Glomerular endothelial cell (primary cell): ENCODE data around the gene CNDP1. TPM values are rescaled to one million over a fixed set of nuclear protein-coding genes. Genes with fewer than 3 reads are reported as not detected.
"Not testable (repeated sequence)": the region's sequence is repeated elsewhere in the genome, so short reads cannot be mapped to it uniquely, and the experiment has no call there.

Experiments
- DNase-seq: peaks from one replicate; pipeline ENCODE4 v3.0.0-alpha.2; 2011; ENCODE audit warnings: low read depth, low spot score; ENCODE audit errors: extremely low read depth
- total RNA-seq: library from RNA; depleted of rRNA; stranded (reverse); fragments of >200 nt; gene quantifications from 2 replicates; pipeline ENCODE4 v1.2.3, GENCODE V29; 2015

CNDP1 gene
- total RNA-seq, 1 donor from 2014 or later: not detected

- no peak for DNase-seq
Observed at GRCh38 chr18:74520096-74520833, 14.0 kb upstream of the CNDP1 start.

- no peak for DNase-seq
Observed at GRCh38 chr18:74521068-74521725, 13.1 kb upstream of the CNDP1 start.

DNA sequence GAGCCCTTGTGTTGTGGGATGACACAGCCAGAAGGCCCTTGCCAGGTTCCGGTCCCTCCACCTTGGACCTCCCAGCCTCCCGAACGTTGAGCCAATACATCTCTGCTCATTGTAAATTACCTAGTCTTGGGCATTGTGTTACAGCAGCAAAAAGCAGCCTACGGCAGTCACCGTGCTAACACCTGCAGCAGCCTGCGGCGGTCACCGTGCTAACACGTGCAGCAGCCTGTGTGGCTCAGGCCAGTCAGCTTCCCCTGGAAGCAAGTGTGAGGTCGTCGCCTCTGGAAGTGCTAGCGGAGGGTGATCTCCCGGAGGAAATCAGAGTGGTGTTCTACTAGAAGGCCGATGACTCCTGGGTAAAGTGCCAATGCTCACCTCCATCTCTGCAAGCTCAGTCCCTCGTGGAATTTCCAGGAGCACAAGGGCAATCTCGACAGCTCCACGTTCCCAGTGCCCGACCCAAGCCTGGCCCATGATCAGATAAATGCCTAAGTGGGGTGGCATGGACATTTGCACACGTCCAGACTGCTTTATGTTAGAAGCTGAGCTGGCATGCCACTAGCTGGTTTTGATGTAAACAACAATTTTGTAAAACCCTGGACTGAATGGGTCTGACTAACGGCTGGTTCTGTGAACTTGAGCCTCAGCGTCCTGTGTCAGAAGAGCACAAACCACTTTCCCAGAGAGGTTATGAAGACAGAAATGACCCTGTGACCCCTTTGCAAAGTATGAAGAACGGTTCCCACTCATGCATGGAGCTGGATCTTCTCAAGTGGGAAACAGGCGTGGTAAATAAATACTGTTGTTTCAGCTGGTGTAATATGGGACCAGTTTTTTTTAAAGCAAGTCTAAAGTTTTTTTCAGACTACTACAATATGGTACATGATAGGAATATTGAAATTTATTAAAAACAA is 11.4 kb upstream of the CNDP1 start:
- no peak for DNase-seq

DNA sequence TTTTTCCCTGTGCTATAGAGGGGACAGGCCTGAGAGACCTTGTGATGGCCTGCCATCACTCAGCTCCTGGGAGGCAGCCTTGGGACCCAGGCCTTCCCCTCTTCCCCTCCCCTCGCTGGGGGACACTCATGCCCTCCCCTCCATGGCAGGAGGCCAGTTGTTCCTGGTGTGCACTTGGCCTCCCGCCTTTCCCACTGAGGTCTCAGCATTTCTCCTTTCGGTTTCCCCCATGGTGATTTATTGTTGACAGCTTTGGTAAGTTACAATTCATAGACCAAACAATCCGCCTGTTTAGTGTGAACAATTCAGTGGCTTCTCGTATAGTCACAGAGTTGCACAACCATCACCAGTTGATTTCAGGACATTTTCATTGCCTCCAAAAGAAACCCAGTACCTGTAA is 10.2 kb upstream of the CNDP1 start:
- no peak for DNase-seq

DNA sequence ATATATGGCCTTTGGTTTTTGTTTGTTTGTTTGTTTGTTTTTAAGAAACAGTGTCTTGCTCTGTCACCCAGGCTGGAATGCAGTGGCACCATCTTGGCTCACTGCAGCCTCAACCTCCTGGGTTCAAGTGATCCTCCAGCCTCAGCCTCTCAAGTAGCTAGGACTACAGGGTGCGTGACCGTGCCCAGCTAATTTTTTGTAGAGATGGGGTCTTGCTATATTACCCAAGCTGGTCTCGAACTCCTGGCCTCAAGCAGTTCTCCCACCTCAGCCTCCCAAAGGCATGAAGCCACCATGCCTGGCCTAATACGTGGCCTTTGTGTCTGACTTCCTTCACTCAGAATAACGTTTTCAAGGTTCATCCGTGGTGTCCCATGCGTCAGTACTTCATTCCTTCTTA is 9.4 kb upstream of the CNDP1 start:
- not testable (repeated sequence) for DNase-seq

DNA sequence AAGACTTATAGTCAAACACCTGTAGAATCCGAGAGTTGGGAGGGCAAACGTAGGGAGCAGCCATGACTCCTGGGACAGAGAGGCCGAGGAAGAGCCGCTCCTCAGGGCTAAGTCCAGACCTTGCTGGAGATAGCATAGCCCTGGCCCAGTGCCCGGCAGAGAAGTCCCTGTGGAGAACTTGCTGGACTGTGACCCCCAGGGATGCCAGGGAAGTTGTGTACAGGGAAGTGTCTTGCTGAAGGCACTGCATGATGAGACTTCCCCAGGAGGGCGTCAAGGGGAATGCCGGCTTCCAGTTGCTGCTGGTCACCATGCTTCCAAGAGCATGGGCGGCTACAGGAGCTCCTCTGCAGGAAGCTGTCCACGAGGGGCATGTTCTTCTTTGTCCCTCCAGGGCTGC is 8.6 kb upstream of the CNDP1 start:
- DNase-seq: no peak

- DNase-seq: no peak
Observed at GRCh38 chr18:74526488-74526887, 7.8 kb upstream of the CNDP1 start.

- no peak for DNase-seq
Observed at GRCh38 chr18:74528478-74528877, 5.8 kb upstream of the CNDP1 start.

DNA sequence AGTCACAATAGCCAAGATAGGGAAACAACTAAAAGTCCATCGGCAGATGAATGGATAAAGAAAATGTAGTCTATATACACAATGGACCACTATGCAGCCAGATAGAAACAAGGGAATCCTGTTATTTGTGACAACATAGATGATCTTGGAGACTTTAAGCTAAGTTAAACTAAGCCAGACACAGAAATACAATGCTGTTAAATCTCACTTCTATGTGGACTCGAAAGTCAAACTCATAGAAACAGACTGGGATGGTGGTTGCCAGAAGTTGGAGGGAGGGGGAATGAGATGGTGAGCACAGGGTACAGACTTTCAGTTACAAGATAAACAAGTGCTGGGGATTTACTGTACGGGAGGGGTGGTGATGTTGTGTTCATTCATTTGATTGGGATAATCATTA is 5.4 kb upstream of the CNDP1 start:
- no peak for DNase-seq

DNA sequence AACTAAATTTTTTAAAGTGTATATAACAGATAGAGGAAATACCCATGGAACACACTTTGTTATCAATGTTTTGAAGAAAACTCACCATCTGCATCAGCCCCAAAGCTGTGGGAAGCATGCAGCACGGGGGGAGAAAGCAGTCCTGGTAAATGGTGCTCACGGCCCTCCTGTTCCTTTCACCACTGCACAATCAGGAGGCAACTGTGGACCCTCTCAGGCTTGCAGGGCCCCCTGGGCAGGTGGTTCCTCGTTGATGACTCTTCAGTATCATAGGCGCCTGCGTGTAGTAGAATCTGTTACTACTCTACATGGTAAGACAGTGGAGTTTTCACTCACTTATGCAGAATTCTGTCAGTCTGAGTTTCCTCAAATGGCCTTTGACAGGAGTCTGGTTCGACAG is 4.9 kb upstream of the CNDP1 start:
- no peak for DNase-seq

DNA sequence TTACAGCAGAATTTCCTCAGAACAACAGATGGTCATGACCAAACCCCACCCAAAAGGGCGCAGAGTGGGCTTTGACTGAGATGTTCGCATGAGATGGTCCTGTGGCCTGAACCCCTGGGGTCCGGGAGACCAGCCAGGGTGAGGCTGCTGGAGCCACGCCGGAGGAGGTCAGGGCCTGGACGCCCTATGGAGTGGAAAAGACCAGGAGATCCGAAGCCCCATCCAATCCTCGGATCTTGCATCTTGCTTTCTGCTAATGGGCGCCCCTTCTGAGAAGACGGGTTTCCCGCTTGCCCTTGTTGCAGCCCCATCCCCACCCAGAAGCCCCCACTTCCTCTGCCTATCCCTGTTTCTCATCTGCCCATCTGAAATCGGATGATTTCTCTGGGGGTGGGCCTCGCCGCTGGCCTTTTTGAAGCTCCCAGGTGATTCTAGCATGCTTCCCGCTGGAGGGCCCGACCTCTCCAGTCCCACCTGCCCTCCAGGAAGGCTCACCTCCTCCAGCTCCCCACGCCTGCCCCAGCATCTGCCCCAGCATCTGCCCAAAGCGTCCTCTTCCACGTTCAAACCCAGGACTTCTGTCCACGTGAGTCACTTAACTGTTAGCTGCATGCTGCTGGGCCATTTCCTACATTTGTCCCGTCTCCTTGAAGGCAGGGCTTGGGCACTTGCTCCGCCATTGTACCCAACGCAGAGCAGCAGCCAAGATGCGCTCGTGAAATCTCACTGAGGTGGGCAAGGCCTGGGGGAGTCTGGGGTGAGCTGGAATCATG is 4.3 kb upstream of the CNDP1 start:
- no peak for DNase-seq

GRCh38 chr18:74530584-74530862 is 3.8 kb upstream of the CNDP1 start:
- no peak for DNase-seq

DNA sequence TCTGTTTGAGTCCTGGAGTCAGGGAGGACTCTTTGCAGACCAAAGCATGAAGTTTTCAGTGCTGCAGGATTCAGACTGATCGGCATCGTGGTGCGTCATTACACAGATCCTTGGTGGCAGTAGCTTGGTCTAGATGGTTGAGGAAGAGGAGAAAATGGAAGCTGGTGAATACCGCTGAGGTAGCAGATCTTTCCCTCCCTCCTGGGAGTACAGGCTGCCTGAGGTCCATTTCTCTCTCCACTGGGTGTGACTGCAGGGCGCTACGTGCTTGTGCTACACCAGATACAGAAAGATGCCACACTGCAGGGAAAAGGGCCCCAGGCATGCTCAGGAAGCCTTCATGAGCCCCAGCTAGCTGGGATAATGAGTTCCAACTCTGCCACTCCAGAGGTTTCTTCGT is 3.3 kb upstream of the CNDP1 start:
- DNase-seq: no peak

DNA sequence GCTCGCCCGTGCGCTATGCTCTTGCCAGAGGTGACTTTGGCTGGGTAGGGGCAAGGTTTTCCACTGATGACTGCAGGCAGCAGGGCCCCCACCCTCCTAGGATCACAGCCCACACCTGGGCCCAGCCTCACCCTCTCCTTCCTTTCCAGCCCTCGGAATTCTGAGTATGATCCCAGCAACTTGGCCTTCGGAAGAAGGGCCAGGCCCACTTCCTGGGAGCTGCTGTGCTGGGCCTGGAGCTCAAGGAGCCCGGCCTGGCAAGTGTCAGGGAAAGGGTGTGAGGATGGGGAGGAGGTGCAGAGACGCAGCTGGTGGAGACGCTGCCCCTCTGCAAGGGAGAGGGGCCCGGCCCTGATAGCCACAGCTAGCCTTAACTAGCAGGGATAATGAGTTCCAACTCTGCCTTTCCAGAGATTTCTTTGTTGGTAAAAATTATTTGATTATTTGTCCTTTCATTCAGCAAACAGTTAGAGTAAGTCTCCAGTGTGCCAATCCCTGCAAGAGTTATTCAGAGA is 1.7 kb upstream of the CNDP1 start:
- no peak for DNase-seq

DNA sequence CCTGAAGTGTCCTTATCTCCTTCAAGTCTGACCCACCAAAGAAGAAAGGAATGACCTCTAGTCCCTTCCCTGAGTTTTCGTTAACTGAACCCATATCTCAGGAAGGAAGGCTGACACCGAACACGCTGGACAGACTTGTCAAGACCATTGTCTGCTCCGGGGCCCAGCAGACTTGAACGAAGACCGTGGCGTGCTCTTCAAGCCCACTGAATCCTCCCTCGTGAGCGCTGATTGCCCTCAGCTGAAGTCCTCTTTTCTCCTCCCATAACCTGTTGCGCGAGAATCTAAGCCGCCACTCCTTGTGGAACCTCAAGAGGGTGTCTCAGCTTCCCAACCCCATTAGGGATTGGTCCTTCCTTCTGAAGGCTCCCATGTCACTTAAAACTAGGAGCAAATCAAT is 634 bp upstream of the CNDP1 start:
- no peak for DNase-seq

DNA sequence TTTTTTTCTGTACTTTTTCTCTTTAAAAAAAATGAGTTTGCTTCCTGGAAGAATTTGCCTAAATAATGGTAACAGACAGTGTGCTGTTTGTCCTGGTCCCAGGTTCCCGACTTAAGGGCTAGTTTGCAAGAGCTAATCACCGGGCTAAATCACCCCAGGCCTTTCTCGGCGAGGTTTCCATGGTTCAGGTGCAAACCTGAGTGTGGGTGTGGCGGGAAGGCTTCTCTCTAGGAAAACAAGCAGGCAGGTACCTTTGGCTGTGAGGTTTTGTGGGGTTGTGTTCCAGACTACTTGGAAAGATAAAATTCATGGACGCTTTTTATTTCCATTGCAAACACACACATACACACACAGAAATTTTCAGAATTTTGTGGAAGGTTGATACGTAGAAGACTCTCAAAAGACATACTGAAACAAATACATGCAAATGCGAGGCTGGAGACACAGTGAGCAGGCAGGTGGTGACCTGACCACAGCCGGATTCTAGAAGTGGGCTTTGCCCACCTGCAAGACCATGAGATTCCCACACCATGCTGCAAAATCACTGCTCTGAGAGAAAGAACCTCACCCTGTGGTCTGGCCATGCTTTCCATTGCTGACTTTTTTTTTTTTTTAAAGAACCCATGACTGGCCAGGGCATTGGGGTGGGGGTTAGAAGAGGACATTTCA is 815 bp downstream of the CNDP1 start:
- no peak for DNase-seq

DNA sequence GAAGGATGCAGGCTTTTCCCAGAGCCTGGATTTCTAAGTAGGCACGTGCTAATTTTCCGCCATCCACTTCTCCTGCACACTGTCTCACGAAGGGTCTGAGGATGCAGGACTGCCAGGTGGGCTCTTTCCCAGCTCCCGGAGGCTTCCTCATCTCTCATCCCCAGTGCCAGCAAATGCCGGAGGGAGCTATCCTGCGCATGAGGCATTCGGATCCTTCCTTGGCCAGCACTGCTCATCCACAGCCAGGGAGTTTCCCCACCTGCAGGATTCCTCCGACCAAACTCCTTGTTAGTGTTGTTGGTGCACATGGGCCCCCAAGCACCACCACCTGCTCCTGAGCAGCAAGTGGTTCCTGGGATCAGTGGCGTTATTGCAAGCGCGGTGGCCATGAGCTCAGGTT is 5.0 kb downstream of the CNDP1 start:
- no peak for DNase-seq

GRCh38 chr18:74540652-74541421 is 6.5 kb downstream of the CNDP1 start:
- no peak for DNase-seq

DNA sequence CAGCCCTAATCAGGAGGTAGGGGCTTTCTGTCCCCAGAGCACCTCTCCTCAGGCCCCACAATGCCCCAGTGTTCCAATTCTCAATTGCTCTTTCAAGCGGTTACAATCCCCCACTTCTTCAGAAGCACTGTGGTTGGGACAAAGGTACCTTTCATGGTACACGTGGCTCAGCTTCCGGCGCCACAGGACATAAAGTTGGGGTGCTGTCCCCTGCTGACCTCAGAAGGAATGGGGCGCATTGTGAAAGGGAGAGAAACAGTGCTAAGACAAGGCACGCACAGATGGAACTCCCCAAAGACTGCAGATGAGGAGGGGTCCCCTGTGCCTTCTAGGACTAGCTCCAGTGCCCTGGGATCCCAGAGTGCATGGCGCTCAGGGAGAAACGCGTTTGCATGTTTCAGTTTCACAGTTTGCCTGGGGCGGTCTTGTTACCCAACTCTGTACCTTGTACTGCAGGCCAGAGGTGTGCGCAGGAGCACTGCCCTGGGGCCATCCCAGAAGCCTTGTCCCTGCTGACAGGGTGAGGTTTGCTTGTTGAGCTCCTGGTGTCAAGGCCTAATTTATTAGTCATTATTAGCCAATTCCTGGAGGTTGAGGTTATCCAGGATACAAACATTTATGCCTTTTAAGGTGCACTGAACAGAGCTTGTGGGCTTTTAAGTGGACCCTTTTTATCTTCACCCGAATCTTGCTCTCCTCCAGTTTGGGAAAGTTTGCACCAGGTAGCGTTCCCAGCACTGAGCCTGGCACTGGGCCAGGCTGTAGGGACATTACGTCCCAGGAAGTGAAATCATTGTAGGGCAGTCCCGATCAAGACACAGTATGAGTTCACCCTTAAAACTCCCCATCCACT is 7.6 kb downstream of the CNDP1 start:
- no peak for DNase-seq
